GM13977 (cell line): ENCODE measurements around the gene EMP2.

Experiments
- DNase-seq: peaks from one replicate; pipeline ENCODE4 v3.0.0; 2012; ENCODE audit warnings: low spot score
- CTCF ChIP-seq: IDR thresholded peaks from 2 replicates; pipeline ENCODE4 v1.5.1; 2012; ENCODE audit warnings: mild to moderate bottlenecking, control low read depth; ENCODE audit not compliant: insufficient read depth; ENCODE audit errors: extremely low read depth, missing control alignments
- in situ Hi-C: fragments of 300-500 bp; cut with MboI; formaldehyde crosslinking; loops from one replicate; pipeline ENCODE4 v1.12.0; 2022; ENCODE audit warnings: low sequenced_read_pairs, low pct_unique_long_range_greater_than_20kb, mixed read lengths, inconsistent platforms; ENCODE audit not compliant: unreplicated experiment

The EMP2 gene

GRCh38 chr16:10571354-10571753, 9.0 kb downstream of the EMP2 start:
- no peak for TF ChIP-seq CTCF
- in situ Hi-C loops, result no loop called here
- DNase-seq, result no peak

GRCh38 chr16:10569621-10570020, 10.8 kb downstream of the EMP2 start:
- TF ChIP-seq CTCF, result no peak
- in situ Hi-C loops, result no loop called here
- DNase-seq, result no peak

DNA sequence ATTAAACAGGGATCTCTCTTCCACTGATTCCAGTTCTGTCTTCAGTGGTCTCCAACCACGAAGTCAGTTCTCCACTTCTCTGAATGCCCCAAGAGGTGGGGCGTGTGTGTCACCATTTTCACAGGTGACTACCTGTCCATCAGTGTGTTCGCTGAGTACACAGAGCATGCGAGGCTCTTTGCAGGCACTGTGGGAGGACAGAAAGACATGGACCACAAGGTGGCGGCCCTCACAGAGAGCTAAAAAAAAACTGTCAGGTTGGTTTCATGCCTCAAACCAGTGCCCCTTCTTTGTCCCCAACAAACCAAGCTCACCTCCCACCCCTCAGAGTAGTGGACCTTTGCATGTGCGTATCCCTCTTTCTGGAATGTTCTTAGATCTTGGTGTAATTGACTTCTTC, 13.8 kb downstream of the EMP2 start:
- no peak for TF ChIP-seq CTCF
- in situ Hi-C loops, result no loop called here
- DNase-seq, result no peak

- DNase-seq, result no peak
- no peak for TF ChIP-seq CTCF
- in situ Hi-C loops, result no loop called here
Measured at GRCh38 chr16:10565167-10565566, 15.2 kb downstream of the EMP2 start.

DNA sequence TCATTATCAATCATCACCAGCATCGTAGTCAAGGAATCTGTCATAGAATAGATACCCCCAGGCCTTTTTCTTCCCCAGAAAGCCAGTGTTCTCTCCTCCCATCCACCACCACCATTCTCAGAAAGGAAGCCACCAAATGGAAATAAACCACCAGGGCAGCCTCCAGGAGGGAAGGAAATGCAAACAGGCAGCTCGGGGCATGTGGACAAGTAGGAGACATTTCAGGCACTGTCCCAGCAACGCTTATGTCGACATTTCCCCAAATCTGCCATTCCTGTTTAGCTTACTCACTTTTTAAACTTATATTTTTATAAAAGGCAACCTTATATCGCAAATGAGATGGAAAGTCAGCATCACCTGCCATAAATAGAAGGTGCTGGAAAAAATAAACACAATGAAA, 15.8 kb downstream of the EMP2 start:
- TF ChIP-seq CTCF, result no peak
- DNase-seq, result no peak
- in situ Hi-C loops, result no loop called here

GRCh38 chr16:10562361-10562899, 18.0 kb downstream of the EMP2 start:
- in situ Hi-C loops, result no loop called here
- no peak for DNase-seq
- TF ChIP-seq CTCF, result no peak

DNA sequence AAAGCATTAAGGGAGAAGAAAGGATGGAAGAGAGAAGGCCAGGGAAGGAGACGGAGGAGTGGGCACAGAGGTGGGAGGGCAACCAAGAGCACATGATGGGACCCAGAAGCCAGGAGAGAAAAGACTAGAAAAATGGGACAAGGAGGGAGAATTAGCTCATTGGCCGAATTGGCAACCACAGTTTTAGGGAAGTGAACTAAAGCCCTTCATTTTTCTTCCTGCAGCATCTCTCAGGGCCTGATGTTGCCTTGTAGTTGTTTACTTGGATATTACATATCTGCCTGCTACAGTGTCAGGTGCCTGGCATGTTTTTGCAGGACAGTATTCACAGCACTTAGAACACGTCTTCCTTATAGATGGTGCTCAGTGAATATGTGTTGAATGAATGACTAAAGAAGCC, 19.0 kb downstream of the EMP2 start:
- in situ Hi-C loops, result no loop called here
- TF ChIP-seq CTCF, result no peak
- no peak for DNase-seq
